Activated B cell treated with CpG ODN at 0.5 μM for 24 hours (primary cell): Measurements from ENCODE around the gene NT5C. TPM values are rescaled to one million over a fixed set of nuclear protein-coding genes. Genes with fewer than 3 reads are reported as not detected.

Source experiments
- ATAC-seq: fragments of 200-7000 bp; cut with Tn5 transposase; one replicate; pipeline ENCODE4 v1.10.0; 2021; ENCODE audit warnings: low read depth, mild to moderate bottlenecking, moderate library complexity
- CTCF ChIA-PET: fragments of 350-600 bp; sonication (Branson Sonifier 250); formaldehyde crosslinking; loops from one replicate; lab custom pipeline; 2021; ENCODE audit warnings: antibody characterized with exemption; lab: Charles Lee
- POLR2A ChIA-PET: fragments of 350-600 bp; sonication (Branson Sonifier 250); formaldehyde crosslinking; loops from one replicate; lab custom pipeline; 2021; ENCODE audit warnings: antibody characterized with exemption; lab: Charles Lee
- DNase-seq: peaks from one replicate; pipeline ENCODE4 v3.0.0; 2022
- H3K27ac Mint-ChIP-seq: one replicate; pipeline ENCODE4 v1.8.0; 2020; ENCODE audit warnings: mixed read lengths
- H3K27me3 Mint-ChIP-seq: one replicate; pipeline ENCODE4 v1.8.0; 2021; ENCODE audit warnings: mixed read lengths
- H3K36me3 Mint-ChIP-seq: one replicate; pipeline ENCODE4 v1.8.0; 2021; ENCODE audit warnings: low read depth, mixed read lengths
- H3K4me1 Mint-ChIP-seq: one replicate; pipeline ENCODE4 v1.8.0; 2021; ENCODE audit warnings: mixed read lengths
- H3K4me3 Mint-ChIP-seq: one replicate; pipeline ENCODE4 v1.8.0; 2020; ENCODE audit warnings: mild to moderate bottlenecking, mixed read lengths
- H3K9me3 Mint-ChIP-seq: one replicate; pipeline ENCODE4 v1.8.0; 2020; ENCODE audit warnings: mixed read lengths
- CTCF ChIP-seq: fragments of 200-600 bp; IDR thresholded peaks from one replicate; pipeline ENCODE4 v1.8.0; 2022; ENCODE audit warnings: antibody characterized with exemption, mild to moderate bottlenecking
- intact Hi-C: fragments of 100-400 bp; cut with micrococcal nuclease; formaldehyde crosslinking; loops from one replicate; pipeline ENCODE4 v1.15.1; 2024
- total RNA-seq: library from RNA; stranded (reverse); gene quantifications from 2 replicates; pipeline ENCODE4 v1.2.3, GENCODE V29; 2022

The NT5C gene
- total RNA-seq, 1 donor from 2014 or later, result 95.0 TPM

GRCh38 chr17:75115555-75115954 is 16.0 kb downstream of the NT5C start:
- Mint-ChIP-seq H3K36me3 (peaks cover 9% of the 10 kb centered on the region), H3K27me3 (no peaks in the 10 kb centered on the region), H3K9me3 (no peaks in the 10 kb centered on the region), H3K4me1 (peaks cover 71% of the 10 kb centered on the region), H3K4me3 (no peak overlapping the region), H3K27ac (peak overlapping the region; percentile 93)
- ATAC-seq (no peak), DNase-seq (no peak)
- intact Hi-C loops, result loop anchor here (10.0 kb wide), 1 partner anchor 149 kb away; the partner anchor contains the start of genes GGA3 and MRPS7
- ChIA-PET CTCF (interaction anchor here (1.4 to 8.7 kb wide), 5 partner anchors 10 to 87 kb away, joined by 3 to 192 read pairs (median 116); partner anchors contain the start of genes NT5C and NUP85), POLR2A (interaction anchor here (0.7 to 9.7 kb wide), 8 partner anchors 14 to 68 kb away, joined by 4 to 292 read pairs (median 14); partner anchors contain the start of genes JPT1, NT5C, SLC16A5 and SUMO2)
- TF ChIP-seq CTCF, result no peak

GRCh38 chr17:75114552-75115314 is 16.8 kb downstream of the NT5C start:
- no peak for TF ChIP-seq CTCF
- no peaks in the 10 kb centered on the region for H3K9me3 Mint-ChIP-seq
- CTCF ChIA-PET, result interaction anchor here (0.9 to 8.7 kb wide), 36 partner anchors 11 to 297 kb away, joined by 3 to 192 read pairs (median 6); partner anchors contain the start of genes GGA3, GRB2, JPT1 and MIF4GD
- H3K4me3 Mint-ChIP-seq, result peak overlapping the region; percentile 79
- H3K27me3 Mint-ChIP-seq, result no peaks in the 10 kb centered on the region
- peaks cover 6% of the 10 kb centered on the region for H3K36me3 Mint-ChIP-seq
- ATAC-seq, result peak; percentile 45
- intact Hi-C loops, result loop anchor here (1.0 to 10.0 kb wide), 9 partner anchors 17 to 298 kb away; partner anchors contain the start of genes GGA3, JPT1, MRPS7 and NT5C
- peaks cover 71% of the 10 kb centered on the region for H3K4me1 Mint-ChIP-seq
- POLR2A ChIA-PET, result interaction anchor here (0.6 to 9.7 kb wide), 31 partner anchors 10 to 297 kb away, joined by 3 to 292 read pairs (median 6); partner anchors contain the start of genes GGA3, JPT1, MIF4GD and MRPL58
- peak overlapping the region; percentile 93 for H3K27ac Mint-ChIP-seq
- DNase-seq, result no peak

GRCh38 chr17:75113798-75114551 is 17.6 kb downstream of the NT5C start:
- ChIA-PET CTCF (interaction anchor here (0.6 to 8.7 kb wide), 42 partner anchors 10 to 334 kb away, joined by 3 to 192 read pairs (median 6); partner anchors contain the start of genes GGA3, GRB2, JPT1 and MIF4GD), POLR2A (interaction anchor here (0.5 to 9.7 kb wide), 31 partner anchors 9 to 594 kb away, joined by 3 to 292 read pairs (median 5); partner anchors contain the start of genes GGA3, JPT1, MIF4GD and MRPL58)
- Mint-ChIP-seq H3K4me3 (peak overlapping the region; percentile 79), H3K9me3 (no peaks in the 10 kb centered on the region), H3K4me1 (peaks cover 74% of the 10 kb centered on the region), H3K36me3 (peaks cover 6% of the 10 kb centered on the region), H3K27me3 (no peaks in the 10 kb centered on the region), H3K27ac (peak overlapping the region; percentile 93)
- DNase-seq (peak; percentile 67), ATAC-seq (peak; percentile 55)
- TF ChIP-seq CTCF, result no peak
- intact Hi-C loops, result loop anchor here (1.0 to 10.0 kb wide), 9 partner anchors 17 to 298 kb away; partner anchors contain the start of genes GGA3, JPT1, MRPS7 and NT5C

- H3K4me1 Mint-ChIP-seq, result peaks cover 58% of the 10 kb centered on the region
- intact Hi-C loops, result loop anchor here (10.0 kb wide), 1 partner anchor 153 kb away; the partner anchor contains the start of genes GGA3 and MRPS7
- TF ChIP-seq CTCF, result no peak
These were observed 19.7 kb downstream of the NT5C start for GRCh38 chr17:75111777-75112335.

More at GRCh38 chr17:75111777-75112335, 19.7 kb downstream of the NT5C start:
- Mint-ChIP-seq H3K4me3 (peak overlapping the region; percentile 7), H3K9me3 (no peaks in the 10 kb centered on the region), H3K36me3 (peaks cover 5% of the 10 kb centered on the region), H3K27ac (peak overlapping the region; percentile 62), H3K27me3 (no peaks in the 10 kb centered on the region)
- ChIA-PET POLR2A (interaction anchor here (0.7 to 3.0 kb wide), 5 partner anchors 20 to 159 kb away, joined by 3 to 58 read pairs (median 4); partner anchors contain the start of genes MIF4GD and NT5C), CTCF (interaction anchor here (1.2 to 8.7 kb wide), 5 partner anchors 19 to 151 kb away, joined by 3 to 192 read pairs (median 116); partner anchors contain the start of genes NT5C and NUP85)
- ATAC-seq (no peak), DNase-seq (no peak)
